OCI-LY7 (cell line): ENCODE data around the gene TOP3A. TPM values are rescaled to one million over a fixed set of nuclear protein-coding genes. Genes with fewer than 3 reads are reported as not detected.

Experiments used
- BruUV-seq: library from RNA; stranded (reverse); fragments of 400-500 nt; replicated peaks from 2 replicates; lab custom pipeline; 2021; lab: Mats Ljungman, UMichigan
- CTCF ChIA-PET: fragments of 300-600 bp; sonication (Branson Sonifier 250); formaldehyde crosslinking; loops from one replicate; lab custom pipeline; 2022; ENCODE audit warnings: antibody characterized with exemption; ENCODE audit not compliant: unreplicated experiment; lab: Charles Lee
- POLR2A ChIA-PET: fragments of 300-600 bp; sonication (Branson Sonifier 250); formaldehyde crosslinking; loops from one replicate; lab custom pipeline; 2022; ENCODE audit warnings: antibody characterized with exemption; lab: Charles Lee
- DNase-seq: peaks from one replicate; pipeline ENCODE4 v3.0.0-alpha.2; 2015; ENCODE audit warnings: low spot score
- H2AFZ ChIP-seq: fragments of 200-600 bp; sonication (generic), shearing (Covaris generic); 2 replicates; pipeline ENCODE4 v1.6.1; 2014; ENCODE audit warnings: mild to moderate bottlenecking, antibody characterized with exemption, low read length, moderate library complexity
- H3K27ac ChIP-seq: fragments of 200-600 bp; sonication (generic); 2 replicates; pipeline ENCODE4 v1.5.1; 2014; ENCODE audit warnings: mixed run types, low read depth, mild to moderate bottlenecking, moderate library complexity, low read length, inconsistent platforms; ENCODE audit not compliant: poor library complexity, severe bottlenecking
- H3K36me3 ChIP-seq: fragments of 200-600 bp; sonication (generic); 2 replicates; pipeline ENCODE4 v1.6.1; 2014; ENCODE audit warnings: mild to moderate bottlenecking, antibody characterized with exemption, low read length, moderate library complexity, mixed read lengths; ENCODE audit not compliant: insufficient read depth
- H3K4me1 ChIP-seq: fragments of 200-600 bp; sonication (generic); 2 replicates; pipeline ENCODE4 v1.5.1; 2014; ENCODE audit warnings: mild to moderate bottlenecking, low read length; ENCODE audit not compliant: insufficient read depth, poor library complexity, severe bottlenecking
- H3K4me2 ChIP-seq: fragments of 200-600 bp; sonication (generic); 2 replicates; pipeline ENCODE4 v1.6.1; 2014; ENCODE audit warnings: mild to moderate bottlenecking, low read length
- H3K4me3 ChIP-seq: fragments of 200-600 bp; sonication (generic); 2 replicates; pipeline ENCODE4 v1.5.1; 2014; ENCODE audit warnings: mild to moderate bottlenecking, low read depth, low read length; ENCODE audit not compliant: poor library complexity, severe bottlenecking
- H3K79me2 ChIP-seq: fragments of 200-600 bp; sonication (generic); 2 replicates; pipeline ENCODE4 v1.6.1; 2016; ENCODE audit warnings: low read depth, mild to moderate bottlenecking, low read length, moderate library complexity, mixed read lengths; ENCODE audit not compliant: insufficient read depth
- H3K9me2 ChIP-seq: fragments of 200-600 bp; sonication (generic); 2 replicates; pipeline ENCODE4 v1.6.1; 2016; ENCODE audit warnings: mild to moderate bottlenecking, low read length, mixed read lengths; ENCODE audit not compliant: insufficient read depth
- H3K9me3 ChIP-seq: fragments of 200-600 bp; sonication (generic); 2 replicates; pipeline ENCODE4 v1.6.1; 2014; ENCODE audit warnings: mild to moderate bottlenecking, mixed run types, low read length, mixed read lengths
- H4K20me1 ChIP-seq: fragments of 200-600 bp; sonication (generic); 2 replicates; pipeline ENCODE4 v1.6.1; 2014; ENCODE audit warnings: mild to moderate bottlenecking, antibody characterized with exemption, low read length, moderate library complexity, mixed read lengths; ENCODE audit not compliant: insufficient read depth
- CTCF ChIP-seq: fragments of 200-600 bp; sonication (generic); conservative IDR thresholded peaks from 2 replicates; pipeline ENCODE4 v1.5.1; 2014; ENCODE audit warnings: mild to moderate bottlenecking, antibody characterized with exemption, low read length, moderate library complexity, mixed read lengths
- EZH2phosphoT487 ChIP-seq: fragments of 200-600 bp; sonication (generic); IDR thresholded peaks from 2 replicates; pipeline ENCODE4 v1.6.1; 2018; ENCODE audit warnings: low read depth, borderline replicate concordance, mild to moderate bottlenecking, mixed run types, antibody characterized with exemption, low read length, moderate library complexity, mixed read lengths
- intact Hi-C: fragments of 100-400 bp; cut with micrococcal nuclease; formaldehyde crosslinking; loops from one replicate; pipeline ENCODE4 v1.10.0; 2022; ENCODE audit not compliant: unreplicated experiment
- total RNA-seq, 2 experiments: library from RNA; depleted of rRNA in 1 of 2; stranded (reverse); fragments of >200 nt in 1 of 2; shearing (Covaris generic) in 1 of 2; gene quantifications; 2 replicates each; pipeline ENCODE4 v1.2.3, GENCODE V29; 2014 to 2022

The TOP3A gene
- total RNA-seq, 2 experiments from 2014 or later: 48.3 to 64.4 TPM

GRCh38 chr17:18326039-18326438 is 11.2 kb upstream of the TOP3A start:
- POLR2A ChIA-PET: no interaction called here
- Histone ChIP-seq H3K4me2 (0 out of 2 replicates have a peak overlapping the region, but pooled peaks have one; percentile 2), H3K4me3 (no peak overlapping the region), H3K9me3 (no peaks in the 10 kb centered on the region), H3K79me2 (no peaks in the 10 kb centered on the region), H3K9me2 (no peaks in the 10 kb centered on the region), H2AFZ (no peak overlapping the region), H3K4me1 (peaks cover 18% of the 10 kb centered on the region), H3K27ac (peak overlapping the region; percentile 58), H4K20me1 (no peaks in the 10 kb centered on the region), H3K36me3 (peaks cover 79% of the 10 kb centered on the region)
- no TSS peak for BruUV-seq
- TF ChIP-seq EZH2phosphoT487 (no peak), CTCF (no peak)
- CTCF ChIA-PET: no interaction called here
- DNase-seq: no peak
- intact Hi-C loops: no loop called here

GRCh38 chr17:18324140-18325050 is 9.6 kb upstream of the TOP3A start:
- CTCF ChIA-PET: no interaction called here
- TF ChIP-seq CTCF: no peak
- TF ChIP-seq EZH2phosphoT487: no peak
- Histone ChIP-seq H3K4me2 (no peak overlapping the region), H3K4me1 (peaks cover 21% of the 10 kb centered on the region), H3K9me2 (no peaks in the 10 kb centered on the region), H2AFZ (no peak overlapping the region), H3K9me3 (no peaks in the 10 kb centered on the region), H4K20me1 (no peaks in the 10 kb centered on the region), H3K79me2 (no peaks in the 10 kb centered on the region), H3K36me3 (peaks cover 63% of the 10 kb centered on the region), H3K4me3 (no peak overlapping the region), H3K27ac (peak overlapping the region; percentile 58)
- BruUV-seq: no TSS peak
- no peak for DNase-seq
- POLR2A ChIA-PET: no interaction called here
- intact Hi-C loops: no loop called here
